DOHH2 (cell line): Measurements from ENCODE around the gene DCAF4L1.

Source experiments
- H3F3A ChIP-seq: fragments of 200-600 bp; sonication (generic), shearing (Covaris generic); 2 replicates; pipeline ENCODE4 v1.6.0; 2016; ENCODE audit warnings: antibody characterized with exemption, mild to moderate bottlenecking; ENCODE audit not compliant: control insufficient read depth, insufficient read depth
- H3K27ac ChIP-seq: fragments of 200-600 bp; sonication (generic); 2 replicates; pipeline ENCODE4 v1.5.1; 2014; ENCODE audit warnings: low read depth, mild to moderate bottlenecking, low read length, moderate library complexity
- H3K27me3 ChIP-seq: fragments of 200-600 bp; sonication (generic); 2 replicates; pipeline ENCODE4 v1.6.1; 2014; ENCODE audit warnings: mild to moderate bottlenecking, low read length, mixed read lengths; ENCODE audit not compliant: control insufficient read depth
- H3K36me3 ChIP-seq: fragments of 200-600 bp; sonication (generic); 2 replicates; pipeline ENCODE4 v1.6.1; 2014; ENCODE audit warnings: mild to moderate bottlenecking, low read length, moderate library complexity, mixed read lengths; ENCODE audit not compliant: control insufficient read depth
- H3K4me1 ChIP-seq: fragments of 200-600 bp; sonication (generic); 2 replicates; pipeline ENCODE4 v1.6.1; 2014; ENCODE audit warnings: mild to moderate bottlenecking, low read length, mixed read lengths; ENCODE audit not compliant: control insufficient read depth
- H3K4me2 ChIP-seq: fragments of 200-600 bp; sonication (generic); 2 replicates; pipeline ENCODE4 v1.6.0; 2014; ENCODE audit warnings: mild to moderate bottlenecking, low read length, moderate library complexity
- H3K4me3 ChIP-seq: fragments of 200-600 bp; sonication (generic); 2 replicates; pipeline ENCODE4 v1.5.1; 2014; ENCODE audit warnings: mild to moderate bottlenecking, low read length, mixed read lengths
- H3K79me2 ChIP-seq: fragments of 200-600 bp; sonication (generic); 2 replicates; pipeline ENCODE4 v1.6.1; 2014; ENCODE audit warnings: mild to moderate bottlenecking, low read length, mixed read lengths; ENCODE audit not compliant: control insufficient read depth
- H3K9me2 ChIP-seq: fragments of 200-600 bp; sonication (generic); replicated peaks from 2 replicates; pipeline ENCODE4 v1.6.1; 2014; ENCODE audit warnings: mild to moderate bottlenecking, low read length, mixed read lengths; ENCODE audit not compliant: control insufficient read depth
- H3K9me3 ChIP-seq: fragments of 200-600 bp; sonication (generic); 2 replicates; pipeline ENCODE4 v1.6.1; 2014; ENCODE audit warnings: antibody characterized with exemption, low read length, mixed read lengths; ENCODE audit not compliant: control insufficient read depth, insufficient read depth
- H4K20me1 ChIP-seq: fragments of 200-600 bp; sonication (generic); 2 replicates; pipeline ENCODE4 v1.6.0; 2014; ENCODE audit warnings: low read depth, mild to moderate bottlenecking, antibody characterized with exemption, low read length, moderate library complexity; ENCODE audit not compliant: control insufficient read depth, insufficient read depth
- EZH2phosphoT487 ChIP-seq: fragments of 200-600 bp; sonication (generic); IDR thresholded peaks from 2 replicates; pipeline ENCODE4 v1.6.1; 2017; ENCODE audit warnings: borderline replicate concordance, mild to moderate bottlenecking, antibody characterized with exemption, low read length, moderate library complexity, mixed read lengths
- TF ChIP-seq, protein P1 (sequence below): fragments of 200-600 bp; sonication (generic); IDR thresholded peaks from one replicate; pipeline ENCODE4 v1.5.1; 2014; ENCODE audit warnings: antibody characterized with exemption, mild to moderate bottlenecking, low read depth, low read length; ENCODE audit not compliant: poor library complexity, severe bottlenecking

The DCAF4L1 gene

DNA sequence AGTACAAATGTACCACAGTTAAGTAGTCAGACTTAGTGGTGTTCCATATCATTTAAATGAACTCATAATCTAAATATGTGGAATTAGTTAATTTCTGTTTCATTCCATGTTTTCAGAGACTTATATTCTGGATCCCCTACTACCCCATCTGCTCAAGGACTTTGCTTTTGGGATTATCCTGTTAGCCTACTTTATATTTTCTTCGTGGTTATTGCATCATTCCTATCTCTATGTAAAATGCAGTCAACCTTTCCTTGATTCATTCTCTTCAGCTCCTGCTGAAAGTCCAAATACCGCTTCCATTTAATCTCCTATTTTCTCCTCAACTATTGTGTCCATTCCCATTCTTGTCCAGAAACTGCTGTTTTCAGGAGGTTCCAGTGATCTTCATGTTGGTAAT lies 33.9 kb downstream of the DCAF4L1 start:
- Histone ChIP-seq H3K9me2 (no peaks in the 10 kb centered on the region), H3K36me3 (peaks cover 12% of the 10 kb centered on the region), H3K9me3 (no peaks in the 10 kb centered on the region), H4K20me1 (no peaks in the 10 kb centered on the region), H3K79me2 (peaks cover 9% of the 10 kb centered on the region), H3K27ac (no peak overlapping the region), H3K27me3 (no peaks in the 10 kb centered on the region), H3K4me3 (no peak overlapping the region), H3F3A (no peaks in the 10 kb centered on the region), H3K4me1 (no peaks in the 10 kb centered on the region), H3K4me2 (no peak overlapping the region)
- no peak for TF ChIP-seq EZH2phosphoT487
- TF ChIP-seq, protein P1, sequence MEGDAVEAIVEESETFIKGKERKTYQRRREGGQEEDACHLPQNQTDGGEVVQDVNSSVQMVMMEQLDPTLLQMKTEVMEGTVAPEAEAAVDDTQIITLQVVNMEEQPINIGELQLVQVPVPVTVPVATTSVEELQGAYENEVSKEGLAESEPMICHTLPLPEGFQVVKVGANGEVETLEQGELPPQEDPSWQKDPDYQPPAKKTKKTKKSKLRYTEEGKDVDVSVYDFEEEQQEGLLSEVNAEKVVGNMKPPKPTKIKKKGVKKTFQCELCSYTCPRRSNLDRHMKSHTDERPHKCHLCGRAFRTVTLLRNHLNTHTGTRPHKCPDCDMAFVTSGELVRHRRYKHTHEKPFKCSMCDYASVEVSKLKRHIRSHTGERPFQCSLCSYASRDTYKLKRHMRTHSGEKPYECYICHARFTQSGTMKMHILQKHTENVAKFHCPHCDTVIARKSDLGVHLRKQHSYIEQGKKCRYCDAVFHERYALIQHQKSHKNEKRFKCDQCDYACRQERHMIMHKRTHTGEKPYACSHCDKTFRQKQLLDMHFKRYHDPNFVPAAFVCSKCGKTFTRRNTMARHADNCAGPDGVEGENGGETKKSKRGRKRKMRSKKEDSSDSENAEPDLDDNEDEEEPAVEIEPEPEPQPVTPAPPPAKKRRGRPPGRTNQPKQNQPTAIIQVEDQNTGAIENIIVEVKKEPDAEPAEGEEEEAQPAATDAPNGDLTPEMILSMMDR = no peak

DNA sequence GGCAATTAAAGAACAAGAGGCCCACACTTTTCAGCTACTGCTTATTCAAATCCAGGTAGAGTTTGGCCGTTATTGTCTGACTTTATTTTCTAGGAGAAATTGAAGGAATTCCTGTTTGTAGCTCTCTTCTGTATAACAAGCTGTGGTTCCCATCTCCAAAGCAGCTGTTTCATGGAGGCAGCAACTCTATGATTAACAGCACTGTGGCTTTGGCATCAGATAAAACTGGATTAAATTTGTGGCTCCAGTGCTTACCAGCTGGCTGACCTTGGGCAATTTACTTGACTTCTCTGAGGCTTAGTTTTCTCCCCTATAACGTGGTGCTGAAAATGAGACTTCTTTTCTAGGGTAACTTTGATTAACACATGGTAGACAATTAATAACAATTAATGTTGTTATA lies 36.9 kb downstream of the DCAF4L1 start:
- no peaks in the 10 kb centered on the region for H3K27me3 ChIP-seq
- H4K20me1 ChIP-seq = no peaks in the 10 kb centered on the region
- H3K9me3 ChIP-seq = no peaks in the 10 kb centered on the region
- TF ChIP-seq, protein P1 = no peak
- TF ChIP-seq EZH2phosphoT487 = no peak
- H3K4me1 ChIP-seq = no peaks in the 10 kb centered on the region
- H3K4me3 ChIP-seq = no peak overlapping the region
- peaks cover 22% of the 10 kb centered on the region for H3K36me3 ChIP-seq
- no peaks in the 10 kb centered on the region for H3F3A ChIP-seq
- no peak overlapping the region for H3K27ac ChIP-seq
- no peaks in the 10 kb centered on the region for H3K9me2 ChIP-seq
- H3K79me2 ChIP-seq = peaks cover 9% of the 10 kb centered on the region
- H3K4me2 ChIP-seq = no peak overlapping the region
